Trophoblast cell (in vitro differentiated cells and primary cell): ENCODE measurements around the gene HEXD.

ENCODE experiments used
- DNase-seq, 2 donors: peaks; one replicate each; pipeline ENCODE4 v3.0.0-alpha.2; 2016
- H2AFZ ChIP-seq: 2 replicates; pipeline ENCODE4 v1.6.1; 2013; ENCODE audit warnings: low read length, moderate library complexity, mild to moderate bottlenecking; ENCODE audit not compliant: insufficient read depth, poor library complexity
- H2AK5ac ChIP-seq: 2 replicates; pipeline ENCODE4 v1.6.1; 2013; ENCODE audit warnings: mild to moderate bottlenecking, low read length
- H2BK120ac ChIP-seq: 2 replicates; pipeline ENCODE4 v1.6.1; 2013; ENCODE audit warnings: low read length, mild to moderate bottlenecking, moderate library complexity; ENCODE audit not compliant: insufficient read depth, poor library complexity
- H2BK12ac ChIP-seq: 2 replicates; pipeline ENCODE4 v1.6.1; 2013; ENCODE audit warnings: mild to moderate bottlenecking, low read length, moderate library complexity
- H2BK5ac ChIP-seq: 2 replicates; pipeline ENCODE4 v1.6.1; 2013; ENCODE audit warnings: low read length, low read depth, moderate library complexity, mild to moderate bottlenecking; ENCODE audit not compliant: poor library complexity
- H3K14ac ChIP-seq: 2 replicates; pipeline ENCODE4 v1.6.1; 2013; ENCODE audit warnings: mild to moderate bottlenecking, low read length
- H3K18ac ChIP-seq: 2 replicates; pipeline ENCODE4 v1.6.1; 2013; ENCODE audit warnings: mild to moderate bottlenecking, low read length
- H3K23ac ChIP-seq: 2 replicates; pipeline ENCODE4 v1.6.1; 2013; ENCODE audit warnings: low read length
- H3K27ac ChIP-seq: 2 replicates; pipeline ENCODE4 v1.5.1; 2013; ENCODE audit warnings: low read depth, mild to moderate bottlenecking, inconsistent platforms, low read length, moderate library complexity
- H3K27me3 ChIP-seq: 2 replicates; pipeline ENCODE4 v1.6.1; 2013; ENCODE audit warnings: inconsistent platforms, mild to moderate bottlenecking, low read length, moderate library complexity; ENCODE audit not compliant: insufficient read depth
- H3K36me3 ChIP-seq, 2 experiments: 1 replicate in 1 of 2; 2 replicates in 1 of 2; pipeline ENCODE4 v1.6.1; 2013; ENCODE audit warnings: low read length in 2 of 2, mild to moderate bottlenecking in 2 of 2, moderate library complexity in 1 of 2; ENCODE audit not compliant: insufficient read depth in 2 of 2, control insufficient read depth in 1 of 2
- H3K4ac ChIP-seq: 2 replicates; pipeline ENCODE4 v1.6.1; 2013; ENCODE audit warnings: low read depth, mild to moderate bottlenecking, low read length, moderate library complexity
- H3K4me1 ChIP-seq, 2 experiments: 1 replicate in 1 of 2; 2 replicates in 1 of 2; pipeline ENCODE4 v1.6.1; 2013; ENCODE audit warnings: low read length in 2 of 2, mild to moderate bottlenecking in 2 of 2, moderate library complexity in 1 of 2; ENCODE audit not compliant: insufficient read depth in 2 of 2, control insufficient read depth in 1 of 2
- H3K4me2 ChIP-seq: 2 replicates; pipeline ENCODE4 v1.6.1; 2013; ENCODE audit warnings: inconsistent platforms, mild to moderate bottlenecking, low read length, moderate library complexity
- H3K4me3 ChIP-seq: 2 replicates; pipeline ENCODE4 v1.5.1; 2013; ENCODE audit warnings: mild to moderate bottlenecking, low read depth, low read length, inconsistent platforms
- H3K79me1 ChIP-seq: one replicate; pipeline ENCODE4 v1.6.1; 2013; ENCODE audit warnings: low read length
- H3K79me2 ChIP-seq: 2 replicates; pipeline ENCODE4 v1.6.1; 2013; ENCODE audit warnings: low read length, mild to moderate bottlenecking; ENCODE audit not compliant: control insufficient read depth, insufficient read depth, poor library complexity
- H3K9ac ChIP-seq: 2 replicates; pipeline ENCODE4 v1.6.1; 2013; ENCODE audit warnings: mild to moderate bottlenecking, low read length
- H3K9me3 ChIP-seq: 2 replicates; pipeline ENCODE4 v1.6.1; 2013; ENCODE audit warnings: low read depth, mild to moderate bottlenecking, control low read depth, inconsistent platforms, low read length; ENCODE audit not compliant: insufficient read depth
- H4K12ac ChIP-seq: 2 replicates; pipeline ENCODE4 v1.6.1; 2013; ENCODE audit warnings: low read depth, mild to moderate bottlenecking, low read length, moderate library complexity
- H4K8ac ChIP-seq: 2 replicates; pipeline ENCODE4 v1.6.1; 2013; ENCODE audit warnings: low read depth, mild to moderate bottlenecking, low read length, moderate library complexity
- H4K91ac ChIP-seq: one replicate; pipeline ENCODE4 v1.6.1; 2013; ENCODE audit warnings: low read depth, mild to moderate bottlenecking, low read length, moderate library complexity
- WGBS: extraction: QIAGEN DNeasy Blood & Tissue Kit; methylation state at CpG from one replicate; pipeline ENCODE4 v1.1.7; 2013; ENCODE audit warnings: missing lambda C conversion rate; ENCODE audit not compliant: insufficient read length, insufficient coverage; ENCODE audit errors: extremely low coverage; 5-methylcytosine and 5-hydroxymethylcytosine counted together

Gene HEXD

DNA sequence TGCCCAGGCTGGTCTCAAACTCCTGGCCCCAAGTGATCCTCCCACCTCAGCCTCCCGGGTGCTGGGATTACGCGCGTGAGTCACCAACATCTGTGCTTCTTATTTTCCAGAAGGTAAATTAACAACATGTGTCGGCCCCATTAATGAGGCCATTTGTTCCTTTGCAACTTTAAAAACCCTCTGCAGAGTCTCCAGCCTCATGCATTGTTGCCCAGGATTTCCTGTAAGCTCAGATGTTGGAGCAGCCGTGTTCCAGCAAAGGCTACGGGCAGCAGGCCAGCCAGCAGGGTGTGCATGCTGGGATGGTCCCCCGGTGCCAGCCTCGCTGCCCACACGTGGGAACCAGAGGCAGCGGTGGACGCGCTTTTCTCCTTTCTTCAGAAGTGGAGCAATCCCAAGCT, 19.1 kb upstream of the HEXD start:
- H4K91ac ChIP-seq = no peak overlapping the region
- no peak overlapping the region for H3K14ac ChIP-seq
- no peak overlapping the region for H3K27ac ChIP-seq
- H2AFZ ChIP-seq = no peak overlapping the region
- H4K8ac ChIP-seq = no peak overlapping the region
- no peak overlapping the region for H2AK5ac ChIP-seq
- H3K36me3 ChIP-seq = peaks cover 9 to 13% of the 10 kb centered on the region in 2 experiments
- no peaks in the 10 kb centered on the region for H3K79me1 ChIP-seq
- no peak overlapping the region for H3K9ac ChIP-seq
- no peak overlapping the region for H3K23ac ChIP-seq
- no peak overlapping the region for H3K18ac ChIP-seq
- H3K4ac ChIP-seq = no peak overlapping the region
- H4K12ac ChIP-seq = no peak overlapping the region
- no CpG with 5 or more reads among the region's 13 CpGs for WGBS
- H3K4me3 ChIP-seq = no peak overlapping the region
- no peak overlapping the region for H2BK120ac ChIP-seq
- H3K79me2 ChIP-seq = no peaks in the 10 kb centered on the region
- no peak overlapping the region for H3K4me2 ChIP-seq
- H3K27me3 ChIP-seq = no peaks in the 10 kb centered on the region
- H3K4me1 ChIP-seq = peaks cover 0 to 7% of the 10 kb centered on the region in 2 experiments
- no peak overlapping the region for H2BK5ac ChIP-seq
- no peaks in the 10 kb centered on the region for H3K9me3 ChIP-seq
- no peak for DNase-seq
- H2BK12ac ChIP-seq = no peak overlapping the region

DNA sequence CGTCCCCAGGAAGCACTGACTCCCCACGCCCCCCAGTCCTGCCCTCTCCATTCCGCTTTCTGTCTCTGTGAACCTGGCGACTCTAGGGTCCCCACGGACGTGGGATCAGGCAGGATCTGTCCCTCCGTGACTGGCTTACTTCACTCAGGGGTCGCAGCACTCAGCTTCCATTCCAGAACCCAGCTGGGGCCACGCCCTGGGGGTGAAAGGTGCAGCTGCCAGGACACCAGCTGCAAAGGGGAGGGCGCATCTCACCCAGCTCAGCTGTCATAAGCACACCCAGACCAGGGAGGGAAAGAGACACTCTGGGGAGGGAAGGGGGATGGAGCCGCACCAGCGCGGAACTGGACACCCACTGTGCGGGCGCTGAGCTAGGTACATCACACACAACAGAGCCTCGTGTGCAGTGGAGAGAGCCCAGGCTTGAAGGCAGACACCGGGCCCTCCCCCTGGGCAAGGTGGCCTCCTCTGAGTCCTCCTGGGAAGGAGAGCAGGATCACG, 18.5 kb upstream of the HEXD start:
- no peak overlapping the region for H3K27ac ChIP-seq
- peaks cover 9 to 14% of the 10 kb centered on the region in 2 experiments for H3K36me3 ChIP-seq
- no peak overlapping the region for H3K9ac ChIP-seq
- H3K14ac ChIP-seq = no peak overlapping the region
- WGBS = no CpG with 5 or more reads among the region's 18 CpGs
- no peaks in the 10 kb centered on the region for H3K79me2 ChIP-seq
- no peak overlapping the region for H4K8ac ChIP-seq
- H3K4ac ChIP-seq = no peak overlapping the region
- no peak overlapping the region for H2BK12ac ChIP-seq
- no peak overlapping the region for H3K4me2 ChIP-seq
- no peak overlapping the region for H3K18ac ChIP-seq
- H3K23ac ChIP-seq = no peak overlapping the region
- no peak overlapping the region for H3K4me3 ChIP-seq
- no peak overlapping the region for H4K12ac ChIP-seq
- no peak overlapping the region for H2BK5ac ChIP-seq
- H4K91ac ChIP-seq = no peak overlapping the region
- peaks cover 0 to 7% of the 10 kb centered on the region in 2 experiments for H3K4me1 ChIP-seq
- H3K79me1 ChIP-seq = no peaks in the 10 kb centered on the region
- H2AK5ac ChIP-seq = no peak overlapping the region
- DNase-seq = no peak
- no peaks in the 10 kb centered on the region for H3K9me3 ChIP-seq
- H3K27me3 ChIP-seq = no peaks in the 10 kb centered on the region
- no peak overlapping the region for H2AFZ ChIP-seq
- H2BK120ac ChIP-seq = no peak overlapping the region

DNA sequence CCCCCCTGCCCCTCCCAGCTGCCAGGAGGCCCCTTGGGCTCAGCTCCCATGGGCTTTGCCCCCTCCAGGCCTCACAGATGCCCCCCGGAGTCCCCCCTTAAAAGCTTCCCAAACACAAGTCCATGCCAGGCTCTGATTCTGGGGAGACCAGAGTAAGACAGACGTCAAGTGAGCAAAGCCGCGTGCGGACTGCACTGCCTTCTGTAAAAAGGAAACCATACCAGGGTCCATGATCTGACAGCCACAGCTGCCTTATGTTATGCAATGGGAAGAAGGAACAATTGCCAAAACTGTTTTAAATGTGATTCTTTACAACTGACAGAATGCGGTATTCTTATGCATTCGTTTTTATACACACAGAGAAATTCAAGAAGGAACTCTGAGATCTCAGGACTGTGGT, 17.9 kb upstream of the HEXD start:
- Histone ChIP-seq H3K4ac (no peak overlapping the region), H2BK12ac (no peak overlapping the region), H2BK120ac (no peak overlapping the region), H3K23ac (no peak overlapping the region), H3K79me1 (no peaks in the 10 kb centered on the region), H3K4me3 (no peak overlapping the region), H3K18ac (no peak overlapping the region), H3K14ac (no peak overlapping the region), H3K79me2 (no peaks in the 10 kb centered on the region), H3K9me3 (no peaks in the 10 kb centered on the region), H3K27ac (no peak overlapping the region), H4K8ac (no peak overlapping the region), H2AK5ac (no peak overlapping the region), H4K91ac (no peak overlapping the region), H3K9ac (no peak overlapping the region), H4K12ac (no peak overlapping the region), H3K36me3 (peaks cover 9 to 14% of the 10 kb centered on the region in 2 experiments), H3K4me1 (peaks cover 0 to 7% of the 10 kb centered on the region in 2 experiments), H3K4me2 (no peak overlapping the region), H3K27me3 (no peaks in the 10 kb centered on the region), H2AFZ (no peak overlapping the region), H2BK5ac (no peak overlapping the region)
- no peak for DNase-seq
- WGBS = no CpG with 5 or more reads among the region's 7 CpGs

DNA sequence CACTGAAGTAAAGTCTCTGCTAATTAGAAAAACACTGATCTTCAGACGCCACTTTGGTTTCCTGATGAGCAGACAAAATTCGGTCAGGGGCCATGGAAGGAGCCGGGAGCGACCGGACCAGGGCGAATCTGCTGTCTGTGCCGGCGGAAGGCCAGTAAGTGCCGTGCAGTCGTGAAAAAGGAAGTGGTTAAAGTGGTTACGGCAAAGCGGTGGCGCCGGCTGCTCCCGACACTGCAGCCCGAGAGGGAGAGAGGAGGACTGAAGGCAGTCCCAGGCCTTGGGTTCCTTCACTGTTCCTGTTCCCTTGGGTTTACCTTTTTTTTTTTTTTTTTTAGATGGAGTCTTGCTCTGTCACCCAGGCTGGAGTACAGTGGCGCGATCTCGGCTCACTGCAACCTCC, 17.3 kb upstream of the HEXD start:
- no peak overlapping the region for H2BK5ac ChIP-seq
- no peak overlapping the region for H4K12ac ChIP-seq

More for the DNA sequence above, 17.3 kb upstream of the HEXD start:
- Histone ChIP-seq H4K91ac (no peak overlapping the region), H3K4ac (no peak overlapping the region), H3K4me3 (no peak overlapping the region), H3K27ac (no peak overlapping the region), H3K9me3 (no peaks in the 10 kb centered on the region), H2AFZ (no peak overlapping the region), H3K79me1 (no peaks in the 10 kb centered on the region), H3K9ac (no peak overlapping the region), H3K4me1 (peaks cover 0 to 7% of the 10 kb centered on the region in 2 experiments), H2BK120ac (no peak overlapping the region), H3K4me2 (no peak overlapping the region), H3K14ac (no peak overlapping the region), H3K27me3 (no peaks in the 10 kb centered on the region), H3K23ac (no peak overlapping the region), H3K18ac (no peak overlapping the region), H2AK5ac (no peak overlapping the region), H3K36me3 (peaks cover 9 to 14% of the 10 kb centered on the region in 2 experiments), H3K79me2 (no peaks in the 10 kb centered on the region), H2BK12ac (no peak overlapping the region), H4K8ac (no peak overlapping the region)
- DNase-seq = no peak
- WGBS = no CpG with 5 or more reads among the region's 19 CpGs
